HUES6 (cell line): ENCODE data around the gene SCN2B.

ENCODE experiments used
- H3K27ac ChIP-seq: 2 replicates; pipeline ENCODE4 v1.7.0; 2013; ENCODE audit warnings: low read depth, mild to moderate bottlenecking, low read length, inconsistent platforms
- H3K27me3 ChIP-seq: 2 replicates; pipeline ENCODE4 v1.6.1; 2013; ENCODE audit warnings: low read length; ENCODE audit not compliant: control insufficient read depth, insufficient read depth
- H3K36me3 ChIP-seq: 2 replicates; pipeline ENCODE4 v1.6.1; 2013; ENCODE audit warnings: low read length; ENCODE audit not compliant: control insufficient read depth, insufficient read depth
- H3K4me1 ChIP-seq: 2 replicates; pipeline ENCODE4 v1.6.1; 2013; ENCODE audit warnings: low read length; ENCODE audit not compliant: control insufficient read depth, insufficient read depth
- H3K4me3 ChIP-seq: 2 replicates; pipeline ENCODE4 v1.5.1; 2013; ENCODE audit warnings: low read depth, low read length
- H3K9ac ChIP-seq: one replicate; pipeline ENCODE4 v1.6.1; 2013; ENCODE audit warnings: mild to moderate bottlenecking, low read length
- H3K9me3 ChIP-seq: 2 replicates; pipeline ENCODE4 v1.6.1; 2013; ENCODE audit warnings: low read depth, low read length; ENCODE audit not compliant: control insufficient read depth, insufficient read depth

Gene SCN2B

DNA sequence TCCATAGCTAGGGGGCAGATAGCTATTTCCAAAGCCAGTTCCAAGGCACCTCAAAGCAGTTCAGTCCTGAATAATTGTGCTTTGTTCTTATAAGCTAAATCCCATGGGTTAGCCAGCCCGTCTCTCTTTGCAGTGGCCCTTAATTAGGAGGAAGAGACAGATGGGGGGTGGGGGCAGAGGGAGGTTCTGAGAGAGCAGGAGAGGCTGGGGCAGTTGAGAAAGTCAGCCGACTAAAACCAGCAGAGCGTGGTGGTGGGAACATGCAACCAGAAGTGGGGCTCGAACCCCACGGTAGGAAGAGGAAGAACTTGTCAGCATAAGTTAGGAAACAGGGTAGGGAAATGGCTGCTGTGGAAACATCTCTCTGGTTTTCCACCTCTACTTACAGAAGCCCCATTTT, 12.9 kb downstream of the SCN2B start:
- Histone ChIP-seq H3K27ac (no peak overlapping the region), H3K4me1 (peaks cover 8% of the 10 kb centered on the region), H3K27me3 (peaks cover 79% of the 10 kb centered on the region), H3K36me3 (no peaks in the 10 kb centered on the region), H3K4me3 (no peak overlapping the region), H3K9ac (no peak overlapping the region), H3K9me3 (no peaks in the 10 kb centered on the region)

DNA sequence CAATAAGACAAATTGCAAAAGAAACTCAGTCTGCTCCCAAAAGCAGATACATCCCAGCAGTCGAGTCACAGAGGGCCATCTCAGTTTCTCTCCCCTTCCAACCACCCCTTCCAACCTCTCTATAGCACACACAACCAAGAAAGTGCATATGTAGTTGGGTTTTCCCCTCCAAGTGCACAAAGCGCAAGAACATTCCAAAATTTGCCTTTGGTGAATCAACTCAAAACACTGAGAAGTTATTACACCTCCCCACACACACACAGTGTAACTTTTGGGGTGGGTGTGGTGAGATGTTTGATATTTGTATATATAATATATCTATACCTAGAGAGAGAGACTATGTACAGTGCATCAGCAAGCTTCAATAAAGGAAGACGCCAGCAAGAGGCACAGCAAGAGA, 13.6 kb downstream of the SCN2B start:
- H3K36me3 ChIP-seq, result no peaks in the 10 kb centered on the region
- no peak overlapping the region for H3K4me3 ChIP-seq
- no peak overlapping the region for H3K27ac ChIP-seq
- H3K9me3 ChIP-seq, result no peaks in the 10 kb centered on the region
- no peak overlapping the region for H3K9ac ChIP-seq
- H3K27me3 ChIP-seq, result peaks cover 79% of the 10 kb centered on the region
- H3K4me1 ChIP-seq, result peaks cover 11% of the 10 kb centered on the region

DNA sequence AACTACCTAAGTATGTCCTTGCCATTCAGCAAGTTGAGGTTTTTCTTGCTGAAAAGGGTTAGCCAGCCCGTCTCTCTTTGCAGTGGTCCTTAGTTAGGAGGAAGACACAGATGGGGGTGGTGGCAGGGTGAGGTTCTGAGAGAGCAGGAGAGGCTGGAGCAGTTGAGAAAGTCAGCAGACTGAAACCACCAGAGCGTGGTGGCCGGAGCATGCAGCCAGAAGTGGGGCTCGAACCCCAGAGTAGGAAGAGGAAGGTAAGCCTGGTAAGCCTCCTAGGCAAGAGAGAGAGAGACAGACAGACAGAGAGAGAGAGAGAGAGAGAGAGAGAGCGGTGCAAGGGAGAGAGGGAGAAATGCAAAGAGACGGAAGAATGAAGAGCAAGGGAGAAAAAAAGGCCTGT, 14.7 kb downstream of the SCN2B start:
- no peak overlapping the region for H3K27ac ChIP-seq
- H3K9me3 ChIP-seq, result no peaks in the 10 kb centered on the region
- peaks cover 22% of the 10 kb centered on the region for H3K4me1 ChIP-seq
- H3K27me3 ChIP-seq, result peaks cover 80% of the 10 kb centered on the region
- H3K4me3 ChIP-seq, result no peak overlapping the region
- H3K9ac ChIP-seq, result no peak overlapping the region
- no peaks in the 10 kb centered on the region for H3K36me3 ChIP-seq

DNA sequence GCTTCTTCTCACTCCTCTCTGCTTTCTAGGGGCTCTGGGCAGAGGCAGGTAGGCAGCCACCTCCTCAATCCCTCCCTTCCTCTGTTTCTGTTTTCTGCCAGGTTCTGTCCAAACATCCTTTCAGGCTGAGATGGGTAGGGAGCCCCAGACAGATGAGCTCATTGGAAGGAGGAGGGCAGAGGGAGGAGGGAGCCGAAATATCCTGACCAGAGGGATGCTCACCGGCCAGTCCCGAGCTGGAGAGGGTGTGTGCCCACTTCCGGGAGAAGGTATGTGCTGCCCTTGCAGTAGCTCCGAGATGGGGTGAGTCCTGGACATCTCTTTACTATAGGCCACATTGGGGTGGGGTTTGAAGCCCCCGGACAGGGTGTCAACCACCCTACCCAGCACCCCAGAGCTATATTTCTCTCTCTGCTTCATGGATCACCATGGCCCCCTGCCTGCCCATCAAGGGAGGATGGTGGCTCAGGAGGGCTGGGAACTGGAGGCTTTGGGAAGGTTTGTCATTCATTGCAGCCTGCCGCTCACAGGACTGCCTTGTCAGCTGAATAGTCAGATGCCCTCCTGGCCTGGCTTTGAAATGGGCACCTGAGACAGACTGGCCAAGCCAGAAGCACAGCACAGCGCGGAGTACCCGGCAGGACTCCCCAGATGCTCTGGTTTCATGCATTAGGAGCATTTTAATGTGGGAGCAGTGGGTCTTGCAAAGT, 19.1 kb downstream of the SCN2B start:
- Histone ChIP-seq H3K27me3 (peaks cover 99% of the 10 kb centered on the region), H3K9ac (no peak overlapping the region)

DNA sequence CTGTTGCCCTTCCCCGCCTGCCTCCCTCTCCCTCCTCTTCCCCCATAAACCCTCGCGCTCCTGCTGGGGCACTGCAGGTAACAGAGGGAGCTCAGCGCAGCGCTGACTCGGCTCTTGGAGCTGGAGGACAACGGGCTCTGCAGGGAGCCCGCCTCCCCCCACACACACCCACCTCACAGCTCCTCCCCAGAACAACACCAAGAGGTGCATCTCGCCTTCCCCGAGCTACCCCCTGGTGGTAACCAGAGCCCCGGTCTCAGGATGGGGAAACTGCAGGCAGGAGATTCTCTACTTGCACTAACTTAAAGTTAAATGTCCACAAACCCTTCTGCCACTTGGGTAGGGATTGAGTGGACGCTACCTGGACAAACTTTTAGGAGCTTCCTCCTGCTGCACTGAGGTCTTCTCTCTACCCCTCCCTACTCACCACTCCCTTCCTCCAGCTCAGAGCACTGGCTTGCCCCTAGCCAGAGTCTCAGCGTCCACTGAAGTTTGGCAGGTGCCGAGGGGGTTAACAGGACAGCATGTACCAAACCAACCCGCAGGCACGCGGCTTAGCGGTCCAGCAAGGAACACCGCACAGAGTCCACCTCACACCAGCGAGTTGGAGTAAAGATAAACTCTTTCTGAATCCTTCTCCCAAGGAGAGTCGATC, 19.8 kb downstream of the SCN2B start:
- Histone ChIP-seq H3K4me1 (peaks cover 51% of the 10 kb centered on the region), H3K9ac (no peak overlapping the region)

More for the DNA sequence above, 19.1 kb downstream of the SCN2B start:
- Histone ChIP-seq H3K4me1 (peaks cover 47% of the 10 kb centered on the region), H3K36me3 (no peaks in the 10 kb centered on the region), H3K9me3 (no peaks in the 10 kb centered on the region), H3K4me3 (peak overlapping the region; percentile 48), H3K27ac (no peak overlapping the region)

DNA sequence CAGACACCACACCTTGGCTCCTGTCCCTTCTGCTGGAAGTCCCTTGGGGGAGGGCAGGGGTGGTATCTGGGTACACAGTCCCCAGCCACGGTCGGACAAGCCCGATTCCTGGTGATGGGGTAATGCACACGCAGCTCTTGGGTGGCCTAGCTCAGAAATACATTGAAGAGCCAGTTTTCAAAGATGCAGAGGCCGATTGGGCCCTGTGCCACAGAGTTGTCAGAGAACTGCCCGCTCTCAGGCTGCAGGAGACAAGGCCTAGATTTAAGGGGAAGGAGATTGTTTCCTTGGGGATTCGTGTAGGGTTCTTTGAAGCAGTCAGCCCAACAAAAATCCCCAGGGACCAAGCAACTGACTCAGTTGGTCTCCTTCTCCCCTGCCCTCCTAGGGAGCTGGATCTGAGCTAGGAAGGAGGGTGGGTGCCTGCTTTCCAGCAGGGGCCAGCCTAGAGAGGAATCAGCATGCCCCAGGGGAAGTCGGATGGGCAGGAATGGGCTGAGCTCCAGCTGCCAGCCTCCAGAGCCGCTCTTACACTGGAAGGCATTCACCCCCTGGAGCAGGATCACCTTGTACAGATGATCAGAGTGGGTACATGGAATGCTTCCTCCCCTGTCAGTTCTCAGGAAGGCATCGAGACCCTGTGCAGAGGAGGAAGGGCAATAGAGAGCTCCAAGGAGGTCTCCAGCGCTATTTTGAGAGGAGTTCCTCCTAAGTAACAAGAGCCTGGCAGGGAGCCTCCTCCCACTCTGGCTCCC, 20.5 kb downstream of the SCN2B start:
- no peaks in the 10 kb centered on the region for H3K9me3 ChIP-seq
- no peaks in the 10 kb centered on the region for H3K36me3 ChIP-seq
- H3K27me3 ChIP-seq, result peaks cover 99% of the 10 kb centered on the region
- H3K9ac ChIP-seq, result no peak overlapping the region
- peak overlapping the region; percentile 48 for H3K4me3 ChIP-seq
- peaks cover 51% of the 10 kb centered on the region for H3K4me1 ChIP-seq
- H3K27ac ChIP-seq, result no peak overlapping the region

More for the DNA sequence above, 19.8 kb downstream of the SCN2B start:
- Histone ChIP-seq H3K27me3 (peaks cover 99% of the 10 kb centered on the region), H3K4me3 (peak overlapping the region; percentile 48), H3K27ac (no peak overlapping the region), H3K36me3 (no peaks in the 10 kb centered on the region), H3K9me3 (no peaks in the 10 kb centered on the region)

DNA sequence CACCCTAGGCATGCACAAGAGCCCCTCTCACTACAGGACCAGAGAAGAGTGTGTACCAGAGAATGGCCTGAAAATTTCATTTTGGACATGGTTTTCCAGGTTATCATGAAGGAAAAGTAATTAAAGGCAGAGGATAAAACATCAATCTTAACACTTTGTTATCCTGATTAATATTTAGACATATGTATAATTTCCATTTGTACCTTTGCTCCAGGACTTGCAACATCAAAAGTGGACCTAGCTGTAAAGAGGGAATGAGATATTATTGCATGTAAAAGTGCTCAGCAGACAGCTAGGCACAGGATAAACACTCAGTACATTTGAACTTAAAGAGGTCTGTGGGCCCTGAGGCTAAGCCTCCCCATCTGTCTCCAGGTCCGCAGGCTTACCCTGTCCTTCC, 21.8 kb downstream of the SCN2B start:
- Histone ChIP-seq H3K27me3 (peaks cover 99% of the 10 kb centered on the region), H3K36me3 (no peaks in the 10 kb centered on the region), H3K4me3 (no peak overlapping the region), H3K27ac (no peak overlapping the region), H3K9me3 (no peaks in the 10 kb centered on the region), H3K9ac (no peak overlapping the region), H3K4me1 (peaks cover 51% of the 10 kb centered on the region)

DNA sequence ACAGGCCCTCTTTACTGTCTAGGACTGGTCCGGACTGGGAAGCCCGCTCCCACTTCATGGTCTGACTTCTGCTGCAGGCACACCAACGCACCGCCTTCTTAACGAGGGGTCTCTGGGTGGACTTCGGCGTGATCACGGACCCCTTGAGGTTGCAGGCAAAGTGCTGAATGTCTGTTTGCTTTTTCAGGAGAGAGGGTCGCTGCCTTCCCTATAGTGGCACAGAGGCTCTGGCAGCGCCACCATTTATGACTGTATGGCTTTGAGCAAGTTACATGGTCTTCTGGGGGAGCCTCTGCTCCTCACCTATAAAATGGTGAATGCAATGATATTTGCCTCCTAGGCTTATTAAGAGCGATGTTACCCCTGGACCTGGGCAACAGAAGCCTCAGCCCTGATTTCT, 22.5 kb downstream of the SCN2B start:
- Histone ChIP-seq H3K9me3 (no peaks in the 10 kb centered on the region), H3K4me1 (peaks cover 51% of the 10 kb centered on the region), H3K4me3 (peak overlapping the region; percentile 77), H3K27ac (no peak overlapping the region), H3K9ac (no peak overlapping the region), H3K27me3 (peaks cover 99% of the 10 kb centered on the region), H3K36me3 (no peaks in the 10 kb centered on the region)

DNA sequence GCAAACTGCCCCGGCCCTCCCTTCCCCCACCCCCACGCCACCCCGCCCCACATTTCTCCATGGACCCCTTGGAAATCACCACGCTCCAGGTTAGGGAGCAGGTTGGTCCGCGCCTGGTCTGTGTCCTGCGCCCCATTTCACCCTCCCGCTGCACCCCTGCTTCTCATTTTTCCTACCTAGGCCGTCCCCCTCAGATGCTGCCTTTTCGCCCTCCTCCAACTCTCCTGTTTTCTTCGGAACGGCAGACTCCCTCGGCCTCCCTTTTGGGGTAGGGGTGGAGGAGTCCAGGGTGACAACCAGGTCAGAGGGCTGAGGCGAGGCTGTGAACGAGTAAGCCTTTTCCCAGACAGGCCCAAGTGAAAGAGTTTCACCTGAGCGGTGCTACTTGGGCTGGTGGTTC, 22.9 kb downstream of the SCN2B start:
- Histone ChIP-seq H3K4me3 (peak overlapping the region; percentile 77), H3K27me3 (peaks cover 99% of the 10 kb centered on the region), H3K9me3 (no peaks in the 10 kb centered on the region), H3K36me3 (no peaks in the 10 kb centered on the region), H3K9ac (no peak overlapping the region), H3K27ac (no peak overlapping the region), H3K4me1 (peaks cover 51% of the 10 kb centered on the region)

DNA sequence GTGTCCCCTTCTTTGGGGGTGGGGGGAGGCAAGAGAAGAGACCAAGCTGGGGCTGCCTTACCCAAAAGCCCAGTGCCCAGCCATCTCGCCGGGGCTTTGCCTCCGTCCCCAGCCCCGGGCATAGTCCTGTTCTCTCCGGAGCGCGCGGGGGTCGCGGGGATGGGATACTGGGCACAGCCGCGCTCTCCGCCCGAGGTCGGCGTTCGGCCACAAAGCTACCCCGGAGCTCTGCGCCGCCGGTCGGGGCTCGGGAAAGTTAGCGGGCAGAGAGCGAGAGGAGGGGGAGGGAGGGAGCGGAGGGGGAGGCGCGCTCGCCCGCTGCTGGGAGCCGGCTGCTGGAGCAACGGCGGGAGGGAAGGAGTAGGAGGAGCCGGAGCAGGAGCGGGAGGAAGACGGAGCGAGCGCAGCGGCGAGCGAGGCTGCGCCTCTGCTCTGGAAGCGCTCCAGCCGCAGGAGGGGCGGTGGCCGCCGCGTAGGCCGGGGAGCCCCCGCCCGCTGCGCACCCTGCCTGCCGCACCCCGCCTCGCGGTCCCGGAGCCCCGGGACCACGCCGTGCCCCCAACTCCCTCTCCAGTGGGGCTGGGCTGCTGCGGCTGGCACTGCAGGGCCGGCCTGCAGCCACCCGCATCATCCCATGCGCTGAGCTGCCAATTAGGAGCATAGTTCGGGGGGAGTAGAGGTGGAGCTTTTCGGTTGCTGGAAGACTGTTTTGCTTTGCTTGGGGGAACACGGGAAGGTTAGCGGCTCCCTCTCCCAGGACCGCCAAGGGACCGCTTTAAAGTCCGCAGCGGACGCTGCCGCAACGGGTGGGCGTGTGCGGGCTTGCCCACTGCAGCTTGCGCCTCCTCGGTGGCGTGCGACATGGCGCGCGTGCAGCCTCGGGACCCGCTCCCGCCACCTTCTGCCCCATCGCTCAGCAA, 23.6 kb downstream of the SCN2B start, which contains the start of gene SCN4B:
TSS of gene SCN4B (minus strand) at position 272 of the 920 bp plus-strand sequence. CDS start at position 122, 150 bp downstream.
- H3K9me3 ChIP-seq, result no peaks in the 10 kb centered on the region
- H3K4me1 ChIP-seq, result peaks cover 48% of the 10 kb centered on the region
- H3K4me3 ChIP-seq, result peak within 1 kb of the TSS; percentile 77
- H3K36me3 ChIP-seq, result no peaks in the 10 kb centered on the region
- no peak within 1 kb of the TSS for H3K27ac ChIP-seq
- peaks cover 99% of the 10 kb centered on the region for H3K27me3 ChIP-seq
- H3K9ac ChIP-seq, result no peak within 1 kb of the TSS
